UCSD-AML1 (cell line): ENCODE results near the gene CATSPERE.
A peak's percentile ranks its signal among the peaks of the same experiment; 100 is the strongest.

Experiments used
- DNase-seq: peaks from one replicate; lab custom pipeline; 2025; ENCODE audit not compliant: unreplicated experiment; lab: John Stamatoyannopoulos, UW

The CATSPERE gene

GRCh38 chr1:244628789-244629188 lies 167.7 kb downstream of the CATSPERE start:
- DNase-seq, result no peak

GRCh38 chr1:244633140-244633539 lies 172.1 kb downstream of the CATSPERE start:
- DNase-seq, result no peak

GRCh38 chr1:244634546-244634945 lies 173.5 kb downstream of the CATSPERE start:
- no peak for DNase-seq

GRCh38 chr1:244636488-244637259 lies 175.6 kb downstream of the CATSPERE start:
- no peak for DNase-seq

- no peak for DNase-seq
Measured at GRCh38 chr1:244639561-244639960, 178.5 kb downstream of the CATSPERE start.

GRCh38 chr1:244640917-244641316 lies 179.8 kb downstream of the CATSPERE start:
- no peak for DNase-seq

DNA sequence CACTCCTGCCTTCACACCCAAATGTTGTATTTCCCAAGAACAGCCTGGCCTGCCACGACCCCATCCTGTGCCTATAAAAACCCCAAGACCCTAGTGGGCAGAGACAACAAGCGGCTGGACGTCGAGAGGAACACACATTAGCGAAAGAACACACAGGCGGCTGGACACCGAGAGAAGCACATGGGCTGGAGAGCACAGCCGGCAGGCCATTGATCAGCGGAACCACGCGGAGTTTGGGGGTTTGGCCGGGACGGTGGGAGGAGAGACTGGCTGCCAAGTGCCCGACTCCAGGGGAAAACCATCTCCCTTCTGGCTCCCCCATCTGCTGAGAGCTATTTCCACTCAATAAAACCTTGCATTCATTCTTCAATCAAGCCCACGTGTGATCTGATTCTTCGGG lies 181.5 kb downstream of the CATSPERE start:
- DNase-seq, result no peak

DNA sequence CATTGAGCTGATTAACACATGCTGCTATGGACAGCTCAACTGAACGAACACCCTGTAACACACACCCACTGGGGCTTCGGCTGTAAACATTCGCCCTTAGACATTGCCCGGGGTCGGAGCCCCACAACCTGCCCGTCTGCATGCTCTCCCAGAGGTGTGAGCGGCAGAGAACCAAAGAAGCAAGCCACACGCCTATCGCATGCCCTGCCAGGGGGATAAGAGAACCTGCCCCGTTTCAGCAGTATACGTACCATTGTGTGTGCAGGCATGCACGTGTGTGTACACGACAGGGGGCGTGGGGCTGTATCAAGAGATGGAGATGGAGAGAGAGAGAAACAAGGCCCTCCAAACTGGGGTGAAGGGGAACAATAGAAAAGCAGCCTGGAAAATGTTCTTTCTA lies 181.9 kb downstream of the CATSPERE start:
- no peak for DNase-seq

DNA sequence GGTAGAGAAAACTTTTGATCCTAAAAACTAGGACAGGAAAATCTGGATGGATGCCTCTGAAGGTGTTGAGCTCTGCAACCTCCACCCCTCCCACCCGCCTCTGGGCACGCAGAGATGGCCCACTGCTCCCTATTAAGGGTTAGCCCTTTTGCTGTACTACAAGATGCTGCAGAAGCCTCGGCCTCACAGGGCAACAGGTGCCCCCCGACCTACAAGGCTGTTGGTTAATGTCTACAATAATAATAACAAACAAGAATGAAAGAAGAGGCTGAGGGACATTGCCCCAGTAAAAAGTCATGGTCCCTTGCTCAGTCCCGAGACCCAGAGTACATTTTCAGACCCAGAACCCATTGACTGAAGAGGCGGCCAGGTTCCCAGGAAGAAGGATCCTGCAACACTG lies 184.3 kb downstream of the CATSPERE start:
- no peak for DNase-seq

DNA sequence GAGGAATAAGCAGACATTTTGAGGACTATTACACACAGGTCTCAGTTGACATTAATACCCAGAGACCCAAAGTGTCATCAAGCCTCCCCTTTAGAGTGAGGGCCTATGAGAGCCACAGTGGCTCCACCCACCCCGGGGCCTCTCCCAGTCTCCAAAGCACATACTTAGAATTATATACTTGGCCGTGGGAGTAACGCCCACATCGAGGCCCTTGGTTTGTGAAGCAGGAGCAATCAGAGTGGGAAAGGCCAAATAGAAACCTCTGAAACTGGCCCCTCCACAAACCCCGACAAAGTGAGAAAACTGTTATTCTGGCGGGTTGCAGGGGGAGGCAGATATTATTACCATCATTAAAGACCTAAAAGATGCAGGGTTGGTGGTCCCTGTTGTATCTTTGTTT lies 184.8 kb downstream of the CATSPERE start:
- no peak for DNase-seq

- no peak for DNase-seq
Measured at GRCh38 chr1:244647819-244648218, 186.7 kb downstream of the CATSPERE start.

GRCh38 chr1:244651956-244652622 lies 191.0 kb downstream of the CATSPERE start:
- DNase-seq, result no peak

DNA sequence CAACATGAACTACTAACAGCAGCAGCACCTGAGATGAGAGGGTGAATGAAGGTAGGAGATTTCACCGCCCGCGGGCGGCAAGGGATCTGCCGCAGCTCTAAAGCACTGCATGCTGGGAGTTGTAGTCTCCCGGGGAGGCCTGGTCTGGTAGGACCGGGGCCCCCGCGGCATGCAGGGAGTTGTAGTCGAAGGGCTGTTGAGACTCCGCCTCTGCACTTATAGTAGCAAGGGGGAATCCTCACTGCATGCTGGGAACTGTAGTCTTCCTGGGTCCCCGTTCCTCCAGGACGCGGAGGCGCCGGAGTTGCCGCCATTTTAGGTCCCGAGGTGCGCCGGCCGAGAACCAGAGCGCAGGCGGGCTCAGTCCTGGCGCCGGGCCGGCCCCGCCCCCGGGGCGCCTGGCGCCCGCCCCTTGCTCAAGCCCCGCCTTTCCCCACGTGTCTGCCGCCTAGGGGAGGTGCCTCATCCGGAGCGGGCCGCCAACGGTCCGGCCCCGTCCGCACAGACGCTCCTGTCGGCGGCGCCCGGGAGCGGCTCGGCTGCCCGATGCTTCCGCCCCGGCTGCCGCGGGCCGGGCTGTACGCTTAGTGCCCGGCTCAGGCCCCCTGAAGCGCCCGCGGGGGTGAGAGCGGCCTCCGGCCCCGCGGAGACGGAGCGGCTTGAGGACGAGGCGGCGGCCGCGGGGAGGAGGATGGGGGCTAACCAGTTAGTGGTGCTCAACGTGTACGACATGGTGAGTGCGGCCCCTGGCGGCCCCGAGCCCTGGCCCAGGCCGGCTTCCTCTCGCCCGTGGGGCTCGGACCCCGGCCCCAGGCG lies 191.8 kb downstream of the CATSPERE start, which contains the start of gene DESI2:
TSS of gene DESI2 (plus strand) at position 504 of the 816 bp plus-strand sequence. CDS start at position 692, 188 bp downstream.
- DNase-seq, result peak; percentile 99

DNA sequence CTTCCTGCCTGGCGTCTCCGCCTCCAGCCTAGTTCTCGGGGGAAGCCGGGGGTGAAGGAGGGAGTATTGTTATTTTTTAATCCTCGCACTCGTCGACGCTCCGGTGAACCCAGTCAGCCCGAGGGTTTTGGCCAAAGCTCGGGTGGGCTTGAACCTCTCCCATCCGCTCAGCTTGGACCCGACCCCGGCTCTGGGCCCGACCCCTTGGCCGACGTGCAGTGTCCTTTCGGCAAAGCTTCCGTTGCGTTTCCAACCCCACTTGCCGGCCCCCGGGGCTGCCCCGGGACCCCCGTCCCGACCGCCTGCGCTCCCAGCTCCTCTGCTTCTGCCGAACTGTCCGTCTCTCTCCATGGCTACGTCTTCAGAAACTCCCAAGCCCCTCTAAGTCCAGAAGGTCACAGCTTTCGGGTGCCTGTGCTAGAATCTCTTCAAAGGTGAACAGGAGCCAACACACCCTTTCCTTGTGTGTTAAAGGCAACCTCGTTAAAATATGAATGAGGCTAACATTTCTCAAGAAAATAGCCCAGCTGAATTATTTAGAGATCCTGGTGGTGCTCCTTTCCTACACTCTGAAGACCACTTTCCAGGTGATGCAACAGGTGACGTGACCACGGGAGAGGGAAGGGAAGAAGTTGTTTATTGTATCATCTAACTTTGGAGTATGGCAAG lies 192.5 kb downstream of the CATSPERE start:
- DNase-seq, result no peak

DNA sequence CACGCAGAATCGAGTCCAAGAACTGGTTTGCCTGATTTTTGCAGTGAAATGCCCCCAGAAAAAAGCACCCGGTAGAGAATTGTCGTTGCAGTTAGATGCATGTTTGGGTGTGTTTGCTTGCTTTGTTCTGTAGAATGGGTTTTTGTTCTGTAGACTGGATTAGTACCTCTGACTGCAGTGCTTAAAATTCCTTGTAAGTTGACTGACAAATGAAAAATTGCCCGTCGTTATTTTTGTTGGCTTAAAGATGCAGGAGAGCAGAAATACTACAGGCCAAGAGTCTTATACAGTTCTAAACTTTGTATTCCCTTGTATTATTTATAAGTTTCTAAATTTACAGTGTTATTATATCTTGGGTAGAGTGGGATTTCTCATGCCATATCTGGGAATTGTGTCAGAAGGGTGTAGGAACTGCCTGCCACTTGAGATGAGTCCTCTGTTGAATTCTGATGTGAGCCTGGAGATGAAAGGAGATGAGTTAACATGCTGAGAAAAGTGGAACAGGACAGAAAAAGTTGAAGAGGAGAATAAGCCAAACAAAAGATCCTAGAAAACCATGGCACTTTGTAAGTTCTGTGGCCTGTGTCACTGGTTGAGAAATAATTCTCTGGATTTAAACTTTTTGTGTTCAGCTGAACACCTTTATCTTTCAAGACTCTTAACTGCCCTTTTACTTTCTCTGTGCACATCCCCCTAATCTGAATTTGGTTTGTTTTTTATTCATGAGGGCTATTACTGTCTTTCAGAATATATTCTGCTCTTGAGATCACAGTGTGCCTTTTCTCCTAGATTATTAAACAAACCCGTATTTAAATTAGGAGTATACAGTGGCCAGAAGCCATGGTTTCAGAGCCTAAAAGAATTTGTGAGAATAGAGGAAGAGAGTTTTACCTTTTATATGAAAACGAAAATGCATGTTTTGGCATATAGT lies 193.3 kb downstream of the CATSPERE start:
- DNase-seq, result no peak

- no peak for DNase-seq
Measured at GRCh38 chr1:244655186-244655585, 194.1 kb downstream of the CATSPERE start.

DNA sequence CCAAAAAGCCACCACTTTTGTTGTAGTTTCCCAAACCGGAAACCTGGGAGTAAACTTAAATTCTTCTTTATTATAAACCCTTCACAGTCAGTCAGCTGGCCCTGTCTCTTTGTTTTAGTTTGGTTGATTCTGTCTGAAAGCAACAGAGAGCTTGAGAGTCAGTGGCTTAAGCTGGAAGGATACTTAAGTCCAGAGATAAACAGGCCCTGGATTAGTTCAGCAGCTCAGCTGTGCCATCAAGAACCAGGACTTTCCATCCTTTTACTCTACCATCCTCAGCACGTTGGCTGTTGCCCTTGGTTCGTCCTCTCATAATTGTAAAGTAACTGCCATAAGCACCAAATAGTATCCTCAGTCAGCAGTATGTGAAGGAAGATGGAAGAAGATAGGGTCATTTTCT lies 196.3 kb downstream of the CATSPERE start:
- no peak for DNase-seq

DNA sequence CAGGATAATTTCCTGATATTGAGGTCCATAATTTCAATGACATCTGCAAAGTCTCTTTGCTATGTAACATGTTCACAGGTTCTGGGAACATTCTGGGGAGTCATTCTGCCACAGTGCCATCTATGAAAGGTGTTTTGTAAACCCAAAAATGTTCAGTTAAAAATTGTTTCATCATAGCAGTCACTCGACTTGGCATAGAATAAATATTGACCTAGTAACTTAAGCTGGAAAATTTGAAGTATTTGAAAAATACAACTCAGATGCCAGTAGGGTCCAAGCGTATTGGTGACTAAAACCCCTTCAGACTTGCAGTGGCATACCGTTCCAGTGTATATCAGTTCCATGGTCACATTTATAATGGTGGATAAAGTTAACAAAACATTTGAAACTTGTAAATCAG lies 198.6 kb downstream of the CATSPERE start:
- no peak for DNase-seq

- no peak for DNase-seq
Measured at GRCh38 chr1:244660595-244660994, 199.5 kb downstream of the CATSPERE start.
